ENCODE data around the gene GLG1.

Gene GLG1

DNA sequence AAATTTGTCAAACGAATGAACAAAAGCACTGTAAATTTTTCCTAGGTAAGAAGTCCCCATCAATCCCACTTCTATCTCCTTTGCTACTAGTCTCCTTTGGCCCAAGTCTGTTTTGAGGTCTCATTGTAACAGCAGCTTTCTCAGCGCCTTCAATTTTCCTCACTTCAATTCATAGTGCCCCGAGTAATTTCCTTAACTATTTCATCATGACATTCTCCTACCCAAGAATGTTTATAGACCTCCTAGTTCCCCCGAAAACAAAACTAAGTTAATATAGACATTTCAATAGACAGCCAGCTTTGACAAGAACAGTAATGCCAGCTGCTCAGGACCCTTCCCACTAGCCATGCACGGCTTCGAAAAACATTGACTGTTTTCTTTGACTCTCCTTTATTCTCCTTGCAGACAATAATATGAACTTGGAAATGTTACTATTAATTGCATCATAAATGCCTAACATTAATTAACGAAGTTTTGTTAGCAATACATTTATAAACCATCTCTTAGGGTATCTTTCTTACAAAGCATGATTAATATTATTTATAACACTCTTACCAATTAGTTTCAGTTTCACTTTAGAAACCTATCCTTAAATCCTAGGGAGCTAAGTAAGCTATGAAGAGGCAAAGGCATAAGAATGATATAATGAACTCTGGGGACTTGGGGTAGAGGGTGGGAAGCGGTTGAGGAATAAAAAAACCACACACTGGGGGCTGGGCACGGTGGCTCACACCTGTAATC, 22.8 kb downstream of the GLG1 start:
- TF ChIP-seq, protein P1, sequence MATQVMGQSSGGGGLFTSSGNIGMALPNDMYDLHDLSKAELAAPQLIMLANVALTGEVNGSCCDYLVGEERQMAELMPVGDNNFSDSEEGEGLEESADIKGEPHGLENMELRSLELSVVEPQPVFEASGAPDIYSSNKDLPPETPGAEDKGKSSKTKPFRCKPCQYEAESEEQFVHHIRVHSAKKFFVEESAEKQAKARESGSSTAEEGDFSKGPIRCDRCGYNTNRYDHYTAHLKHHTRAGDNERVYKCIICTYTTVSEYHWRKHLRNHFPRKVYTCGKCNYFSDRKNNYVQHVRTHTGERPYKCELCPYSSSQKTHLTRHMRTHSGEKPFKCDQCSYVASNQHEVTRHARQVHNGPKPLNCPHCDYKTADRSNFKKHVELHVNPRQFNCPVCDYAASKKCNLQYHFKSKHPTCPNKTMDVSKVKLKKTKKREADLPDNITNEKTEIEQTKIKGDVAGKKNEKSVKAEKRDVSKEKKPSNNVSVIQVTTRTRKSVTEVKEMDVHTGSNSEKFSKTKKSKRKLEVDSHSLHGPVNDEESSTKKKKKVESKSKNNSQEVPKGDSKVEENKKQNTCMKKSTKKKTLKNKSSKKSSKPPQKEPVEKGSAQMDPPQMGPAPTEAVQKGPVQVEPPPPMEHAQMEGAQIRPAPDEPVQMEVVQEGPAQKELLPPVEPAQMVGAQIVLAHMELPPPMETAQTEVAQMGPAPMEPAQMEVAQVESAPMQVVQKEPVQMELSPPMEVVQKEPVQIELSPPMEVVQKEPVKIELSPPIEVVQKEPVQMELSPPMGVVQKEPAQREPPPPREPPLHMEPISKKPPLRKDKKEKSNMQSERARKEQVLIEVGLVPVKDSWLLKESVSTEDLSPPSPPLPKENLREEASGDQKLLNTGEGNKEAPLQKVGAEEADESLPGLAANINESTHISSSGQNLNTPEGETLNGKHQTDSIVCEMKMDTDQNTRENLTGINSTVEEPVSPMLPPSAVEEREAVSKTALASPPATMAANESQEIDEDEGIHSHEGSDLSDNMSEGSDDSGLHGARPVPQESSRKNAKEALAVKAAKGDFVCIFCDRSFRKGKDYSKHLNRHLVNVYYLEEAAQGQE (IDR thresholded peaks at IDR 0.05; ENCODE audit: low read depth): no peak
- TF ChIP-seq EGR1 (IDR thresholded peaks at IDR 0.05): no peak
- no peak for TF ChIP-seq NFIC (IDR thresholded peaks at IDR 0.05)
- TF ChIP-seq USF1 (IDR thresholded peaks at IDR 0.05): no peak
- no peak for TF ChIP-seq TAF1 (IDR thresholded peaks at IDR 0.05; ENCODE audit: low read depth)
- TF ChIP-seq EP300 (IDR thresholded peaks at IDR 0.05; ENCODE audit: borderline replicate concordance): no peak
- TF ChIP-seq RAD21 (IDR thresholded peaks at IDR 0.05; ENCODE audit: low read depth): no peak
- no peak for TF ChIP-seq CREB1 (IDR thresholded peaks at IDR 0.05; ENCODE audit: low read depth)
- TF ChIP-seq, protein P2, sequence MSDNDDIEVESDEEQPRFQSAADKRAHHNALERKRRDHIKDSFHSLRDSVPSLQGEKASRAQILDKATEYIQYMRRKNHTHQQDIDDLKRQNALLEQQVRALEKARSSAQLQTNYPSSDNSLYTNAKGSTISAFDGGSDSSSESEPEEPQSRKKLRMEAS (IDR thresholded peaks at IDR 0.05): no peak
- TF ChIP-seq CEBPB (IDR thresholded peaks at IDR 0.05): no peak
- TF ChIP-seq TCF12 (IDR thresholded peaks at IDR 0.05; ENCODE audit: low read depth): no peak
- no peak for TF ChIP-seq YY1 (IDR thresholded peaks at IDR 0.05; ENCODE audit: low read depth)
- no peak for TF ChIP-seq ZBTB7A (IDR thresholded peaks at IDR 0.05; ENCODE audit: low read depth)
- no peak for TF ChIP-seq FOXM1 (IDR thresholded peaks at IDR 0.05; ENCODE audit: borderline replicate concordance, low read depth)
- TF ChIP-seq TEAD4 (IDR thresholded peaks at IDR 0.05): no peak

DNA sequence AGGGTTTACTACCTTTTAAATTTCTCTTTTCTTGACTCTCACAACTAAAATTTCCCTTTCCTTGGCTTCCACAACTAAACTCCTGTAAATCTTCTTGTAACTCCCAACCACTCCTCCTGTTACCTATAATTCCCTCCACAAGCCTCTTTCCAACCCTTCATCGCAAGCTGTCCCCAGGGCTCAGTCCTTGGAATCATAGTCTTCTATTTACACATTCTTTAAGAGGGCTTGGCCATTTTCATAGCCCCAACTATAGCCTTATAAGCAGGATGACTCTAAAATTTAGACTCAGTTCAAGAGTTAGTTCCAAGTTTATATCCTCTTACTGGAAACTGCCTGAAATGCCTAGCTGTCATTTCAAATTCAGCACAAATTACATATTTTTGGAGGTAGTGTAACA, 23.9 kb downstream of the GLG1 start:
- TF ChIP-seq TAF1 (IDR thresholded peaks at IDR 0.05; ENCODE audit: low read depth) (no peak), CREB1 (IDR thresholded peaks at IDR 0.05; ENCODE audit: low read depth) (no peak), NFIC (IDR thresholded peaks at IDR 0.05) (no peak)
- TF ChIP-seq, protein P2 (IDR thresholded peaks at IDR 0.05): no peak

- TF ChIP-seq FOXM1 (IDR thresholded peaks at IDR 0.05; ENCODE audit: borderline replicate concordance, low read depth): no peak
- TF ChIP-seq TCF12 (IDR thresholded peaks at IDR 0.05; ENCODE audit: low read depth): no peak
- TF ChIP-seq CREB1 (IDR thresholded peaks at IDR 0.05; ENCODE audit: low read depth): no peak
- TF ChIP-seq RAD21 (IDR thresholded peaks at IDR 0.05; ENCODE audit: low read depth): no peak
- no peak for TF ChIP-seq CEBPB (IDR thresholded peaks at IDR 0.05)
- TF ChIP-seq, protein P1 (IDR thresholded peaks at IDR 0.05; ENCODE audit: low read depth): no peak
- no peak for TF ChIP-seq EP300 (IDR thresholded peaks at IDR 0.05; ENCODE audit: borderline replicate concordance)
- TF ChIP-seq USF1 (IDR thresholded peaks at IDR 0.05): no peak
- no peak for TF ChIP-seq YY1 (IDR thresholded peaks at IDR 0.05; ENCODE audit: low read depth)
- TF ChIP-seq TAF1 (IDR thresholded peaks at IDR 0.05; ENCODE audit: low read depth): no peak
- TF ChIP-seq, protein P2 (IDR thresholded peaks at IDR 0.05): no peak
- TF ChIP-seq ZBTB7A (IDR thresholded peaks at IDR 0.05; ENCODE audit: low read depth): no peak
- TF ChIP-seq EGR1 (IDR thresholded peaks at IDR 0.05): no peak
- TF ChIP-seq TEAD4 (IDR thresholded peaks at IDR 0.05): no peak
- TF ChIP-seq NFIC (IDR thresholded peaks at IDR 0.05): no peak
Observed at GRCh38 chr16:74580833-74581232, 26.1 kb downstream of the GLG1 start.

DNA sequence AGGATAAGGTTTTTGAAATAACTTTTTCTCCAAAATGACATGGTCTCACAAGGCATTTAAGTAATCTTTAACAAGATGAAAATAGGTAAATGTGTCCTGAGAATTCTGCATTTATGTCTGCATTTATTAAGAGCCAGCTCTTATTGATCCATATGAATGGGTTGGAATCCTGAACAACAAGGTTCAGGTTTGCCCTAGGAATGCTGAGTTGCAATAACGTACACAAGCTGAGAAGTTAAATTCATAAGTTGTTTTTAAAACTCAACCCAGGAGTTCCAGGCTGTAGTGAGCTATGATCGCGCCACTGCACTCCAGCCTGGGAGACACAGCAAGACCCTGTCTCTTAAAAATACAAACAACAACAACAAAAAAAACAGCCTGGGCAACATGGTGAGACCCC, 28.1 kb downstream of the GLG1 start:
- TF ChIP-seq, protein P2 (IDR thresholded peaks at IDR 0.05): no peak
- TF ChIP-seq EGR1 (IDR thresholded peaks at IDR 0.05) (no peak), USF1 (IDR thresholded peaks at IDR 0.05) (no peak), CREB1 (IDR thresholded peaks at IDR 0.05; ENCODE audit: low read depth) (no peak), FOXM1 (IDR thresholded peaks at IDR 0.05; ENCODE audit: borderline replicate concordance, low read depth) (no peak), NFIC (IDR thresholded peaks at IDR 0.05) (no peak), EP300 (IDR thresholded peaks at IDR 0.05; ENCODE audit: borderline replicate concordance) (no peak), ZBTB7A (IDR thresholded peaks at IDR 0.05; ENCODE audit: low read depth) (no peak), CEBPB (IDR thresholded peaks at IDR 0.05) (no peak), TCF12 (IDR thresholded peaks at IDR 0.05; ENCODE audit: low read depth) (no peak), YY1 (IDR thresholded peaks at IDR 0.05; ENCODE audit: low read depth) (no peak)
- TF ChIP-seq, protein P1 (IDR thresholded peaks at IDR 0.05; ENCODE audit: low read depth): no peak
